ENCODE data around the gene LARP4B.

The LARP4B gene

DNA sequence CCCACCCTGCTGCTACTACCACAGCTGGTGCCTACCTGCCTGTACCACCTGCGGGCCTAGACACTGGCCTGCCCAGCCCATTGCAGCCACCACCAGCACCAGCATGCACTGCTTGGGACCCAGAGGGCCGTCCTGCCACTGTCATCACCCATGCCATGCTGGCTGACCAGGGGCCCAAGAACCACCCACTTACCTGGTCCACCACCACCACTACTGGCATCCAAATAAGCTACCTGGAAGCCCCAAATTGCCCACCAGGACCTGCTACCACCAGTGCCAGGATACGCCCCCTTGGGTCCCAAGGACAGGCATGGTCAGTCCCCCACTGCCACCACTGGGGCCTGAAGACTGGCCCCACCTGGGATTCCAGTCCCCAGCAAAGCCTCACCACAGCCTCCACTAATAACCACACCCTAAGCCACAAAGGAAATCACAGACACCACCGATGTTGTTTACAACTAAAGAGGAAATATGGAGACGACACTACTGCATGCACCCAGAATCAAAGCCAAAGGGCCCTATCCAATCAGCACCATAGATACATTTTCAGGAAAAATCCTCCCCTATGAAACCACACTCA is 171.5 kb downstream of the LARP4B start:
- no peak for DNase-seq
